Measurements from ENCODE around the gene FOXR1.
"Not testable (repeated sequence)": the region's sequence is repeated elsewhere in the genome, so short reads cannot be mapped to it uniquely, and the experiment has no call there.

FOXR1 gene

DNA sequence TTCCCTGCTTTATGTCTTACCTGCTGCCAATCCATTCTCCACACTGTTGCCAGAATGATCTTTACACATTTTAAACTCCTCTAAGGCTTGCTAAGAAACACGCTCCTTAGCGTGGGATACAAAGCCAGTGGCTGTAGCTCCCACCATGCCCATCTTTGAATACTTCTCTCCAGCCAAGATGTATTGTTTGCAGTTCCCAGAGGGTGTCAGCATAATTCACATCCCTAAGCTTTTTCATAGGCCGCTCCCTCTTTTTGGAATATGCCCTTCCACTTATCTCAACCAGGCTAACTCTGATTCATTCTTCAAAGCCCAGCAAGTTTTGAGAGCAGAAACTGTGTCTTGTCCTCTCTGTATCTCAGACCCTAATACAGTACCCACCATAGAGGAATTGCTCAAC lies 23.6 kb upstream of the FOXR1 start:
- in situ Hi-C loops (cut with MboI; ENCODE audit: low pct_unique_long_range_greater_than_20kb, low sequenced_read_pairs, unreplicated experiment) = loop anchor here (25.0 kb wide), 1 partner anchor 261 kb away; the partner anchor contains the start of gene TREH
- no peak for DNase-seq (ENCODE audit: low spot score)
- TF ChIP-seq, protein P1, sequence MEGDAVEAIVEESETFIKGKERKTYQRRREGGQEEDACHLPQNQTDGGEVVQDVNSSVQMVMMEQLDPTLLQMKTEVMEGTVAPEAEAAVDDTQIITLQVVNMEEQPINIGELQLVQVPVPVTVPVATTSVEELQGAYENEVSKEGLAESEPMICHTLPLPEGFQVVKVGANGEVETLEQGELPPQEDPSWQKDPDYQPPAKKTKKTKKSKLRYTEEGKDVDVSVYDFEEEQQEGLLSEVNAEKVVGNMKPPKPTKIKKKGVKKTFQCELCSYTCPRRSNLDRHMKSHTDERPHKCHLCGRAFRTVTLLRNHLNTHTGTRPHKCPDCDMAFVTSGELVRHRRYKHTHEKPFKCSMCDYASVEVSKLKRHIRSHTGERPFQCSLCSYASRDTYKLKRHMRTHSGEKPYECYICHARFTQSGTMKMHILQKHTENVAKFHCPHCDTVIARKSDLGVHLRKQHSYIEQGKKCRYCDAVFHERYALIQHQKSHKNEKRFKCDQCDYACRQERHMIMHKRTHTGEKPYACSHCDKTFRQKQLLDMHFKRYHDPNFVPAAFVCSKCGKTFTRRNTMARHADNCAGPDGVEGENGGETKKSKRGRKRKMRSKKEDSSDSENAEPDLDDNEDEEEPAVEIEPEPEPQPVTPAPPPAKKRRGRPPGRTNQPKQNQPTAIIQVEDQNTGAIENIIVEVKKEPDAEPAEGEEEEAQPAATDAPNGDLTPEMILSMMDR (IDR thresholded peaks at IDR 0.05; ENCODE audit: extremely low read depth, insufficient read depth, missing control alignments) = no peak

DNA sequence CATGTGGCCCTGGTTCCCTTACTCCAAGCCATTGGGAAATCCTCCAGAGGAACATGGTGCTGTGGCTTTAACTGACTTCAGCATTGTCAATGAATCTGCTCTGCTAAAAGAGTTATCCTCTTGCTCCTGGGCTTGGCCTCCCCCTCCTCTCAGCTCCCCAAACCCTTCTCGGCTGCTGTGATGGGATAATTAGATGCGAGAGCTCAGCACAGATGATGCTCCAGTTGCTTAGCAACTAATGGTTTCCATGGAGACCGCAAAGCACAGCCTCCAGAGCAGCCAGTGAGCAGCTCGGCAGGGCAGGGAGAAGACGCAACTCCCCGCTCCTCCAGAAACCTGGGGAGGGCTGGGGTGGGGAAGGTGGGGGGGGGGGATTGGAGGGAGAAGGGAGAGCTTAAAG lies 18.3 kb upstream of the FOXR1 start:
- in situ Hi-C loops (cut with MboI; ENCODE audit: low pct_unique_long_range_greater_than_20kb, low sequenced_read_pairs, unreplicated experiment) = no loop called here
- TF ChIP-seq, protein P1 (IDR thresholded peaks at IDR 0.05; ENCODE audit: extremely low read depth, insufficient read depth, missing control alignments) = no peak
- no peak for DNase-seq (ENCODE audit: low spot score)

DNA sequence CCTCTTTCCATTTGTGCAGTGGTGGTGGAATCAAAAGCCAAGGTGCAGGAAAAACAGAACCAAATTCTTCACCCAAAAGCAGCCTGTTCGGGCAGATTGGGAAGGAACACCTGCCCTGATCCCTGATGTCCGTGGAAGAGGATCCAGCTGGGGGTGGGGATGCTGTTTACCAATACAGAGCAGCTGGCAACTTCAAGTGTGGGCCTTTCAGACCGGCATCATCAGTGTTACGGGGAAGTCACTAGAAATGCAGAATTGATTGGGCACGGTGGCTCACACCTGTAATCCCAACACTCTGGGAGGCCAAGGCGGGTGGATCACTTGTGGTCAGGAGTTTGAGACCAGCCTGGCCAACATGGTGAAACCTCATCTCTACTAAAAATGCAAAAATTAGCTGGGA lies 17.6 kb upstream of the FOXR1 start:
- DNase-seq (ENCODE audit: low spot score); in situ Hi-C loops (cut with MboI; ENCODE audit: low pct_unique_long_range_greater_than_20kb, low sequenced_read_pairs, unreplicated experiment): not testable (repeated sequence)

DNA sequence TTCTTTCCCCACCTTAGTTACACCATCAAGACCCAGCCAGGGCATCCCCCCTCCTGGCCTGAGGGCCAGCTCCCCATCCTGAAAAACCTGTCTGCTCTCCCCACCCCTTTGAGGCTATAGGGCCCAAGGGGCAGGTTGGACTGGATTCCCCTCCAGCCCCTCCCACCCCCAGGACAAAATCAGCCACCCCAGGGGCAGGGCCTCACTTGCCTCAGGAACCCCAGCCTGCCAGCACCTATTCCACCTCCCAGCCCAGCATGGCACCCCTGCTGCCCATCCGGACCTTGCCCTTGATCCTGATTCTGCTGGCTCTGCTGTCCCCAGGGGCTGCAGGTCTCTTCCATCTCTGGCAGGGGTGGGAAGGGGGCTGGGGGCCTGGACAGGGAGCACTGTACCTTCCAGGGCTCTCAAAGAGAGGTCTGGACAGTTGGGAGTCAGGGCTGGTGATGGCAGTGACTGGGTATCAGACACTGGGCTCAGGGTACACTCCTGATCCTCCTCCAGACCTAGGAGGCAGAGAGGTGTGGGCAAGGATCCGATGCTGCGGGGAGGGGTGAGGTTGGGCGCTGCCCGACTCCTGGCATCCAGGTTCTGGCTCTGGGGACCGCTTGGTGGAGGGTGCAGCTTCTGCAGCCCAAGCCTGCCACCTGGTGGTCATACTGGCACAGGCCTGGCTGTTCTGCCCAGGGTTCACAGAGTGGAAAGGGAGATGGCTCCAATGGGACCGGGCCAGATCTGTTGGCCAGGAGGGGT lies 15.3 kb upstream of the FOXR1 start, which contains the start of gene UPK2:
UPK2 (plus strand) TSS at position 205 of the 753 bp plus-strand sequence; CDS start at position 258, 53 bp downstream.
- TF ChIP-seq, protein P1 (IDR thresholded peaks at IDR 0.05; ENCODE audit: extremely low read depth, insufficient read depth, missing control alignments) = peak; percentile 99
- in situ Hi-C loops (cut with MboI; ENCODE audit: low pct_unique_long_range_greater_than_20kb, low sequenced_read_pairs, unreplicated experiment) = no loop called here
- peak; percentile 92 for DNase-seq (ENCODE audit: low spot score)

DNA sequence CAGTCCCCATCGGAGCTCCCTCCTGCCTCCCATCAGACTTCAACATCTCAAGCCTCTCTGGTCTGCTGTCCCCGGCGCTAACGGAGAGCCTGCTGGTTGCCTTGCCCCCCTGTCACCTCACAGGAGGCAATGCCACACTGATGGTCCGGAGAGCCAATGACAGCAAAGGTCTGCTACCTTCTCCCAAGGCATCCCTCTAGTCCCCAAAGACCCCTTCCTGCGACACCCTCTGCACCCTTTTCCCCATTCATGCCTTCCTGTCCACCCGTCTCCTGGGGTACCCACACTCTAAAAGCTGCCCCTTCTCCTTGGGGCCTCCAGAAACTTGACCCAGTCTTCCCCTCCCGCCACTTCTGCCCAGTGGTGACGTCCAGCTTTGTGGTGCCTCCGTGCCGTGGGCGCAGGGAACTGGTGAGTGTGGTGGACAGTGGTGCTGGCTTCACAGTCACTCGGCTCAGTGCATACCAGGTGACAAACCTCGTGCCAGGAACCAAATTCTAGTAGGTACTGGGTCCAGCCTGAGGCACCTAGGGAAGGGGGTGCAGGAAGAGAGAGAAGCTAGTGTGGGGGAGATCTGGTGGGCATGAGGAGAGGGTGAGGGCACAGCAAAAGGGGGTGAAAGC lies 14.6 kb upstream of the FOXR1 start:
- in situ Hi-C loops (cut with MboI; ENCODE audit: low pct_unique_long_range_greater_than_20kb, low sequenced_read_pairs, unreplicated experiment) = no loop called here
- no peak for DNase-seq (ENCODE audit: low spot score)
- TF ChIP-seq, protein P1 (IDR thresholded peaks at IDR 0.05; ENCODE audit: extremely low read depth, insufficient read depth, missing control alignments) = no peak

DNA sequence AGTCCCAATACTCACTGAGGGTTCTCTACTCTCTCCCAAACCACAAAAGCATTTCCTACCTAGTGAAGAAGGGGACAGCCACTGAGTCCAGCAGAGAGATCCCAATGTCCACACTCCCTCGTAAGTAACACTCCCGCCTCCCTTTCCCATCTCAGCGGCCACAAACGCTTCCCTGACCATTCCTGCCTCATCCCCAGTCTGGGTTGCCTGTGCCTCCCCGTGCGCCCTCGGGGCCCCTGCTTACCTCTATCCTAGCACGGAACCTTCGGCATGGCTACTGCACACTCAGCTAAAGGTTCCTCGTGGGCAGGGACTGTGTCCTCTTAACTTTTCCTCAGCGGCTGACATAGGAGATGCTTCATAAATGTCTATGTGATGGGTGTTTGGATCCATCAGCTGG lies 14.0 kb upstream of the FOXR1 start:
- in situ Hi-C loops (cut with MboI; ENCODE audit: low pct_unique_long_range_greater_than_20kb, low sequenced_read_pairs, unreplicated experiment) = no loop called here
- DNase-seq (ENCODE audit: low spot score) = no peak
- TF ChIP-seq, protein P1 (IDR thresholded peaks at IDR 0.05; ENCODE audit: extremely low read depth, insufficient read depth, missing control alignments) = no peak

DNA sequence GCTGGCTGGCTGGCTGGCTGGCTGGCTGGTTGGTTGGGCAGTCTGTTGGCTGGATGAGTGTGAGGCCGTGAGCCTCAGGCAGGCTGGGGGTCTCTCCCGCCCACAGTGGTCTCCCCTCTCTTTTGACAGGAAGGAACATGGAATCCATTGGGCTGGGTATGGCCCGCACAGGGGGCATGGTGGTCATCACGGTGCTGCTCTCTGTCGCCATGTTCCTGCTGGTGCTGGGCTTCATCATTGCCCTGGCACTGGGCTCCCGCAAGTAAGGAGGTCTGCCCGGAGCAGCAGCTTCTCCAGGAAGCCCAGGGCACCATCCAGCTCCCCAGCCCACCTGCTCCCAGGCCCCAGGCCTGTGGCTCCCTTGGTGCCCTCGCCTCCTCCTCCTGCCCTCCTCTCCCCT lies 13.6 kb upstream of the FOXR1 start:
- in situ Hi-C loops (cut with MboI; ENCODE audit: low pct_unique_long_range_greater_than_20kb, low sequenced_read_pairs, unreplicated experiment) = no loop called here
- DNase-seq (ENCODE audit: low spot score) = no peak
- TF ChIP-seq, protein P1 (IDR thresholded peaks at IDR 0.05; ENCODE audit: extremely low read depth, insufficient read depth, missing control alignments) = no peak

All from GM13977 (cell line).